ENCODE results near the gene HTN1.

GRCh38 chr4:70099206-70099605, 49.0 kb downstream of the HTN1 start:
- TF ChIP-seq EZH2 (IDR thresholded peaks at IDR 0.05) (no peak), POLR2AphosphoS5 (IDR thresholded peaks at IDR 0.05; ENCODE audit: borderline replicate concordance, low read depth, low read length) (no peak), FOXP2 (optimal IDR thresholded peaks at IDR 0.05; ENCODE audit: control extremely low read depth, extremely low read length, insufficient read depth) (no peak)

Data from SK-N-MC (cell line).